DND-41 (cell line): ENCODE results near the gene STOML2.

Experiments used
- ATAC-seq: fragments of 200-7000 bp; cut with Tn5 transposase; 3 replicates; pipeline ENCODE4 v1.9.1; 2021; ENCODE audit warnings: low read depth; ENCODE audit not compliant: insufficient read depth
- DNase-seq: peaks from one replicate; pipeline ENCODE4 v3.0.0-alpha.2; 2020
- H2AFZ ChIP-seq: 2 replicates; pipeline ENCODE4 v1.6.0; 2012; ENCODE audit warnings: low read depth, low read length
- H3K27ac ChIP-seq: 2 replicates; pipeline ENCODE4 v1.5.1; 2012; ENCODE audit warnings: low read length, inconsistent platforms
- H3K27me3 ChIP-seq: fragments of 200-600 bp; sonication (generic); 2 replicates; pipeline ENCODE4 v1.6.0; 2012; ENCODE audit warnings: low read length, mild to moderate bottlenecking, inconsistent platforms; ENCODE audit not compliant: insufficient read depth, poor library complexity
- H3K36me3 ChIP-seq: 2 replicates; pipeline ENCODE4 v1.5.1; 2012; ENCODE audit warnings: low read length, inconsistent platforms; ENCODE audit not compliant: insufficient read depth
- H3K4me1 ChIP-seq: 2 replicates; pipeline ENCODE4 v1.5.1; 2012; ENCODE audit warnings: mild to moderate bottlenecking, low read length; ENCODE audit not compliant: insufficient read depth
- H3K4me2 ChIP-seq: 2 replicates; pipeline ENCODE4 v1.6.0; 2012; ENCODE audit warnings: mild to moderate bottlenecking, moderate library complexity, low read length, inconsistent platforms; ENCODE audit not compliant: insufficient read depth
- H3K4me3 ChIP-seq, 2 experiments: fragments of 200-600 bp in 1 of 2; shearing (Covaris generic) in 1 of 2; 2 replicates each; pipeline ENCODE4 v1.5.1; 2012 to 2016; ENCODE audit warnings: inconsistent platforms in 2 of 2, low read length in 2 of 2, mild to moderate bottlenecking in 2 of 2, low read depth in 1 of 2, moderate library complexity in 1 of 2
- H3K79me2 ChIP-seq: 2 replicates; pipeline ENCODE4 v1.6.0; 2012; ENCODE audit warnings: low read length, inconsistent platforms; ENCODE audit not compliant: insufficient read depth
- H3K9ac ChIP-seq: 2 replicates; pipeline ENCODE4 v1.6.0; 2012; ENCODE audit warnings: low read depth, mild to moderate bottlenecking, inconsistent platforms, low read length, moderate library complexity
- H3K9me3 ChIP-seq: 2 replicates; pipeline ENCODE4 v1.5.1; 2012; ENCODE audit warnings: low read length, moderate library complexity, mild to moderate bottlenecking, inconsistent platforms; ENCODE audit not compliant: insufficient read depth, severe bottlenecking
- H4K20me1 ChIP-seq: 2 replicates; pipeline ENCODE4 v1.6.0; 2012; ENCODE audit warnings: low read length; ENCODE audit not compliant: insufficient read depth
- CTCF ChIP-seq: IDR thresholded peaks from 2 replicates; pipeline ENCODE4 v1.5.1; 2012; ENCODE audit warnings: borderline replicate concordance, low read length, moderate library complexity, mild to moderate bottlenecking; ENCODE audit not compliant: poor library complexity, severe bottlenecking; ENCODE audit errors: extremely low read depth
- EZH2 ChIP-seq: IDR thresholded peaks from 3 replicates; pipeline ENCODE4 v1.6.1; 2012; ENCODE audit warnings: borderline replicate concordance, low read depth, mild to moderate bottlenecking, moderate library complexity, low read length, inconsistent platforms; ENCODE audit not compliant: severe bottlenecking

STOML2 gene

GRCh38 chr9:35060548-35061207 is 42.3 kb downstream of the STOML2 start:
- H3K79me2 ChIP-seq = peaks cover 9% of the 10 kb centered on the region; the same call in 1 of the 2 replicates

GRCh38 chr9:35059438-35059837 is 43.5 kb downstream of the STOML2 start:
- no peak for DNase-seq
- H3K9ac ChIP-seq = no peak overlapping the region
- H3K4me2 ChIP-seq = no peak overlapping the region
- H3K4me3 ChIP-seq = no peak overlapping the region
- TF ChIP-seq EZH2 (no peak), CTCF (no peak)
- peaks cover 93% of the 10 kb centered on the region for H3K36me3 ChIP-seq
- no peak overlapping the region for H3K27ac ChIP-seq
- no peaks in the 10 kb centered on the region for H3K9me3 ChIP-seq
- H4K20me1 ChIP-seq = peaks cover 30% of the 10 kb centered on the region; the same call in 1 of the 2 replicates
- no peak for ATAC-seq
- no peak overlapping the region for H2AFZ ChIP-seq
- no peaks in the 10 kb centered on the region for H3K4me1 ChIP-seq
- 0 out of 2 replicates have a peak, but pooled peaks cover 4% of the 10 kb centered on the region for H3K79me2 ChIP-seq
- H3K27me3 ChIP-seq = no peaks in the 10 kb centered on the region

More at GRCh38 chr9:35060548-35061207, 42.3 kb downstream of the STOML2 start:
- Histone ChIP-seq H3K27ac (no peak overlapping the region), H3K4me3 (no peak overlapping the region), H3K9me3 (no peaks in the 10 kb centered on the region), H3K36me3 (peaks cover 98% of the 10 kb centered on the region), H3K4me1 (no peaks in the 10 kb centered on the region), H3K27me3 (no peaks in the 10 kb centered on the region), H3K4me2 (no peak overlapping the region), H4K20me1 (peaks cover 30% of the 10 kb centered on the region; the same call in 1 of the 2 replicates), H3K9ac (no peak overlapping the region), H2AFZ (no peak overlapping the region)
- no peak for ATAC-seq
- DNase-seq = no peak
- TF ChIP-seq EZH2 = no peak
- no peak for TF ChIP-seq CTCF

GRCh38 chr9:35057271-35057620 is 45.7 kb downstream of the STOML2 start:
- H3K4me1 ChIP-seq = no peaks in the 10 kb centered on the region
- no peak overlapping the region for H3K4me2 ChIP-seq
- peaks cover 88% of the 10 kb centered on the region for H3K36me3 ChIP-seq
- H2AFZ ChIP-seq = no peak overlapping the region
- no peak overlapping the region for H3K27ac ChIP-seq
- no peaks in the 10 kb centered on the region for H3K79me2 ChIP-seq
- ATAC-seq (no peak), DNase-seq (no peak)
- H3K4me3 ChIP-seq = no peak overlapping the region
- no peaks in the 10 kb centered on the region for H3K27me3 ChIP-seq
- peaks cover 25% of the 10 kb centered on the region; the same call in 1 of the 2 replicates for H4K20me1 ChIP-seq
- no peak overlapping the region for H3K9ac ChIP-seq
- TF ChIP-seq EZH2 (no peak), CTCF (no peak)
- H3K9me3 ChIP-seq = no peaks in the 10 kb centered on the region
